GM18498 (cell line): ENCODE measurements around the gene TMEM63B.
"Not testable (repeated sequence)": the region's sequence is repeated elsewhere in the genome, so short reads cannot be mapped to it uniquely, and the experiment has no call there.

ENCODE experiments used
- ATAC-seq: cut with Tn5 transposase; IDR thresholded peaks from one replicate; pipeline ENCODE4 v1.9.1; 2021; ENCODE audit warnings: mild to moderate bottlenecking, moderate library complexity; ENCODE audit not compliant: unreplicated experiment

TMEM63B gene

DNA sequence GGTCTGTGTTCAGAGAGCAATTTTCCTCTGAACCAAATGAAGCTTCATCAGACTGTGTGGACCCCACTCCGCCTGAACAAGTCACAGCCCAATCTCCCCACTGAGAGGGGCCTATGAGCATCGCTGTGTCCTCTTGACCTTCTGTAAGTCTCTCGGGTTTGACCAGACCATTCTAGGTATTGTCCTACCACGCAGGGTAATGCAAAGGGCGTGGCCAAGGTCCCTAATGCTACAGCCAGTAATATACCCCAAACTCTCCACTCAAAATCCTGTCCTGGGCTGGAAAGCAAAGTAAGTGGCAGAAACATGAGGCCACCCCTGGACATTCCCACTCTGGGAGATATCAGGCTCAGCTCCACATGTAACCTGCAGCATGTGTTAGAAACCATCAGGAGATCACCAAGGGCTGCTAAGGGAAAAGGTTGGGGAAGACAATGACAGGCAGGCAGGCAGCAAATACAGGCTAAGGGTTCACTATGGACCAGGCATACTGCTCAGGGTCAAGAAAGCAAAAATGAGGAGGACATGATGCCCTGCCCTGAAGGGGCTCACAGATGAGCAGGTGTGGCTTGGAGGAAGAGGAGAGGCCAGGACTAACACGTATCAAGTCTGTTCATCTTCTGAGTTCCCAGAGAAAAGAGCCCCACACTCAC, 33.5 kb upstream of the TMEM63B start:
- no peak for ATAC-seq

DNA sequence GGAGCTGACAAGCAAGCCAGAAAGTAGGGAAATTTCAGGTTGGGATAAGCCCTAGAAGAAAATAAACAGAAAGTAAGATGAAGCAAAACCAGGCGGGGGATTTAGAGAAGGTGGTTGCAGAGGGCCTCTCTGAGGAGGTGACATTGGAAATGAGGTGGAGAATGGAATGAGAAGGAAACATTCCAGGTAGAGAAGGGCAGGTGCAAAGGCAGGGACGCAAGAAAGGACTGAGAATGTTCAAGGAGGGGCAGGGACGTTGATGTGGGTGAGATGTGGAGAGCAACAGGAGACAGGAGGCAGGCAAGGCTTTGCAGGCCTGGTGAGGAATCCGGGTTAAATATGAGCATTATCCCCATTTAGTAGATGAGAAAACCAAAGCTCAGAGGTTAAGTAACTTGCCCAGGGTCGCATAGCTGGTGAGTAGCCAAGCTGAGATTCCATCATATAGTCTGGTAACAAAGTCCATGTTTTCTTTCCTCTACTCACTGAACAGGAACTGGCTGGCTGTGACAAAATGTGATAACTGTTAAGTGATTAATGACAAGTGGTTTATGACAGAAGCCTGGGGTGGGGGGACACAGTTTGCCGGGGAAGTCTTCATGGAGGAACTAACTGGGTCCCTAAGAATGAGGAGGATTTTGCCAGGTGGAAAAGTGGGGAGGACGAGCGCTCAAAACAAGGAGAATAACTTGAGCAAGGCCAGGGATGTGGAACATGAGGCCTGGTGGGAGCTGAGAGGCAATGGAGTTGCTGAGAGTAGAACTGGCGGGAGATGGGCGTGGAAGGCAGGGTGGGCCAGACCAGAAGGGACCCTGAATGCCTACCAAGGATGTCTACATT, 32.7 kb upstream of the TMEM63B start:
- no peak for ATAC-seq

DNA sequence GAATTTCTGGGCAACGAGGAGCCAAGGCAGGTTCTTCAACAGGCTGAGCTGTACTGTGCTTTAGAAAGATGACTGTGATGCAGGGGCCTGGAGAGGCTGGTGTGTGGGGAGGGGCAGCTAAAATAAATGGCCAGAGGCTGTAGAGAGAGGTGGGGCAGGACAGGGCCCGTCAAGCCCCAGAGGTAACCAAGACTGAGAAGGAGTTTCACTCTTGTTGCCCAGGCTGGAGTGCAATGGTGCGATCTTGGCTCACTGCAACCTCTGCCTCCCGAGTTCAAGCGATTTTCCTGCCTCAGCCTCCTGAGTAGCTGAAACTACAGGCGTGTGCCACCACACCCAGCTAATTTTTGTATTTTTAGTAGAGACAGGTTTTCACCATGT, 32.1 kb upstream of the TMEM63B start:
- ATAC-seq, result not testable (repeated sequence)

DNA sequence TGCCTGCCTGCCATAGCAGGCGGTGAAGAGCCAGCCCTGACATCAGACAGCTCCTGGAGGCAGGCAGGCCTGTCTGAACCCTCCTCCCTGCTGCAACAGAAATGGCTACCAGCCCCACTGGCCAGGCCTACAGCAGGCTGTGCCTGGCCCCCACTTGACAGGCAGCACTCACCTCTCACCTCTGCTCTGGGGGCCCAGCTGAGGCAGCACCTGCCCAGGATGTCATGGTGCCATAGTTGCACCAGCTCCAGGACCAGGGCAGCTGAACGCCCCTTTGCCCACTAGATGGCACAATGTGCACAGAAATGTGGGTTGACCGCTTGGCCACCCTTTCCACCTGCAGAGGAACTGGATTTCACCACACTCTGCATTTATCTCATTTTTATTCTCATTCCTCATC, 30.7 kb upstream of the TMEM63B start:
- ATAC-seq, result peak; percentile 71

DNA sequence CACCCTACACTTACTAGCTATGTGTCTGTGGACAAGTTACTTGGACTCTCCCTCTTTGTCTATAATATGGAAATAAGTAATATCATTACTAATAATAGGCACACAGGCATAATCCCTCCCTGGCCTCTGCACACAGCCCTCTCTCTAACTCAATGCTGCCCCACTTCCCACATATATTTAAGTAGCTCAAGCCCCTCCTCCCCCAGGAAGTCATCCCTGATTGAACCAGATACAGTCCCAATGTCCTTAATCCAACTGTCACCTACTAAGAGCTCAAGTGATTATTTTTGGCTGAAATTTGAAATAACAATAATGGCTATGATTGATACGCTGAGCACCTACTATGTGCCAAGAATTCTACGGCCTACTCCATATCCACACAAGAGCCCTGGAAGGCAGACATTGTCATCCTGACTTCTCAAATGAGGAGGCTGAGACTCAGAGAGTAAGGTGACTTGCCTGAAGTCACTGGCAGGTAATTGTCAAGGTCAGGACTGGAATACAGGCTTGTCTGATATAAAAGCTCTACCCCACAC, 29.5 kb upstream of the TMEM63B start:
- ATAC-seq, result no peak

DNA sequence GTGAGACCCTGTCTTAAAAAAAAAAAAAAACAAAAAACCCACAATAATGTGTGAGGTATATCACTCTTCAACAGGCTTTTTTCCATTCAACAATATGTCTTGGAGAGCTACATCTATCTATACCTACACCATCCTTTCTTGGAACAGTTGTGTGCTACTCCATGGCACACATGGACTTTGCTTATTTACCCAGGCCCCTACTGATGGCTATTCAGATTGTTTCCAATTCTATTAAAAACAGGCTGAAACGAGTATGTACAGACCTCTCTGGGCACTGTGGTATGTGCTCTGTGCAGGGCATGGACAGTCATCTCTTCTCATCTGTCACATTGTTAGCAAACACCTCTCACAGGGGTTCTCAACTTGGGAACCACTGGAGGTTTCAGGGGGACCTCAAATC, 28.2 kb upstream of the TMEM63B start:
- ATAC-seq, result no peak

DNA sequence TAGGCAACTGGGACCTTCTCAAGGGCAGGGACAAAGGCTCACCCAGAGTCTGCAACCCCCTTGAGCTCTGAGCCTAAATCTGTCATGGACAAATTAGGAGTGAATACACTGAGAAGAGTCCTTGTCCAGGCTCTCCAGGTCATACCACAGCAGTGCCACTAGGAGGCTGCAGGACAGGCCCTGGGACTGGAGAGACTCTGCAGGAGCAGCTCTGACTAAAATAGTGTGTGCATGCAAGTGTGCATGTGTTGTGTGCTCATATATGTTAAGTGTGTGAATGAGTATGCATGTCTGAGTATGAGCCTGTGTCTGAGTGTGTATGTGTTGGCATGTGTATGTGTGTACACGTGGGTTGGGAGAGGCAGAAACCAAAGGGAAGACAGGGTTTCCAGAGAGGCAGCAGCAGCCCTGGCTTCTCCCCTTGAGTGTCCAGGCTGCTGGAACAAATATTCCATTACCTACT, 27.2 kb upstream of the TMEM63B start:
- ATAC-seq, result no peak

DNA sequence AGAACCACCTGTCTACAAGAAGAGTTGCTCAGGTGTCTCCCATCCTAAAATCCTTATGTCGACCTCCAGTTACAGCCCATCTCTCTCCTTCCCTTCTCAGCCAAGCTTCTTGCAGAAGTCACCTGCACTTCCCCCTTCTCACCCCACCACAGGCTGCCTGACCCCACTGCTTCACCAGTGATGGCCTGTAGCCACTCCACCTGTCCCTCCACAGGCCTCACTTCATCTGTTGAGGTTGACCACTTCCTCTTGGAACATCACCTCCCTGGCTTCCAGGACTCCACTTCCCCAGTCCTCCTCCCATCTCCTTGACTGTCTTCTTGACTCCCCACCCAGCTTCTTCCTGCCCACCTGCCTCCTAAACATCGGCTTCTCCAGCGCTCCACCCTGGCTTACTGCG, 25.5 kb upstream of the TMEM63B start:
- no peak for ATAC-seq

DNA sequence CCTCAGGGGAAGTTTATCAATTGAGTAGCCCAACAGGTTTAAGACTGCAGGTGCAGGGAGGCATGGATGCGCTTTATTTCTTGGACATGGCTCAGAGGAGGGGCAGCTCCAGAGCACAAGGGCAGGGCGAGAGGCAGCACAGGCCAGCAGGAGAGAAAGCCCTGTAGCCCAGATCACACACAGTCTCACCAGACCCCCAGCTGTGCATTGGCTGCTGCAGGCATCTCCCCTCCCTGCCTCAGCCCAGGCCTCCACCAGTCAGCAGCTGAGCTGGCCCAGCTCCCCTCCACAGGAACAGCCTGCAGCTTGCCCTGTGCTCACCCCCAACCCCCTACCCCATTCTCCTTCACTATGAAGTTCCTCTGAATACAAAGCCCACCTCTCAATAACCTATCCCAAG, 24.8 kb upstream of the TMEM63B start:
- no peak for ATAC-seq

DNA sequence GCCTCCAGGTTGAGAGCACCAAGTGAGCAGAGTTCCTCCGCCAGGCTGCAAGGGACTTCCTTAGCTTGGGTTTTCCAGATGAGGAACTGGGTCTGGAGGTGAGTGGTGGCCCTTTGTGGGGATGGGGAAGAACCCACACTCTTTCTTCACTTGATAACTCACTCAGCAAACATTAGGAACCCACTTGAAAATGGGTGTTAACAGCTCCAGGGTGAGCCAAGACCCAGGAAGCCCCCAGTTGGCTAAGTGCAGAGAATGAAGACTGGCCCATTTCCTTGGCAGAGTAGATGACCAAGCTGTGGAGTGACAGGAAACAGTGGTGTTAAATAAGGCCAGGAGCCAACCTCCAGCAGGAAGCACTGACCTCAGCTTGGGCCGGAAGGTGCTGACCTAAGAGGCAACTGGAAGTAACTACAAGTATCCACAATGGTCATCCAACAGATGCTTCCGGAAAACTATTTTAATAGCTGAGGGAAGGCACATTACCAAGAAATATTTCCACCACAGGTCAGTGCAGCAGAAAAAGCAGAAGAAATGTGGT, 22.8 kb upstream of the TMEM63B start:
- ATAC-seq, result no peak

DNA sequence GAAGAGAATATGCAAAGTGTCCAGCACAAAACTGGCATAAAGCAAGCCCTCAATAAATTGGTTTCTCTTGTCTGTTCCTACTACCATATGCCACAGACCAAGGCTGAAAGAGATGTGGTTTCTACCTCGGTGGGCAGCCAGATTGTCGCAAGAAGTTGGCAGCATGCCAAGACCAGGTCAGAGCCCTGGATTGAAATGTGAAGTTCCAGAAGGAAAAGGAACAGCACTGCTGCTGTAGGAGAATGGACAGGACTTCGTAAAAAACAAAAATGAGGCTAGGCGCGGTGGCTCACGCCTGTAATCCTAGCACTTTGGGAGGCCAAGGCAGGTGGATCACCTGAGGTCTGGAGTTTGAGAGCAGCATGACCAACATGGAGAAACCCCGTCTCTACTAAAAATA, 22.2 kb upstream of the TMEM63B start:
- no peak for ATAC-seq

DNA sequence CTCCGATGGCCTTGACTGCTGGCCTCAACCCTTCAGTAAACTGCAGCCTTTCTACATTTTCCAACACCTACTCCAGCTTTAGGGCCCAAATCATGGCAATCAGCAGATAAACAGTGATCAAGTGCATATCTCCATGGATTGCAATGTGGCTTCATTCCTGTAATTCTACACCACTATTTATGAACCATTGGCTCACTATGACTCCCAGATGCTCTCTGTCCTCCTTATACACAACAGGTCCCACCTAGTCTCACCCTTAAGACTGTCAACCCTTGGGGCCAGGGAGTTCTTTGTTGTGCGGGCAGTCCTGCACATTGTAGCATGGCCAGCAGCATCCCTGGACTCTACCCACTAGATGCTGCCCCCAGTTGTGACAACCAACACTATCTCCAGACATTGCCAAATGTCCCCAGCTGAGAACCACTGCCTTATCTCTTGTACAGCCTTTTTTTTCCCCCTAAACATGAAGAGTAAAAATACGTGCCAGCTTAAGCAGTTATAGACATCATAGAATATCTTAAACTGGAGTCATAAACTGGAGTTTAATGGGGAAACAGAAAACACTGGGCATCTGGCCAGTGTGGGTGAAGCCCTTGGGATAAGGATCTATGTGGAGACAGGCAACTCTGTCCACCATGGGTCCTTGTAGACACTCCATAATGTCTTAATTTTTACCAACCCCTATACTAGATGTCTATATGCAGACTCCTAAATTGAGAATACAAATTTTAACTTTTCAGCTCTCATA, 21.2 kb upstream of the TMEM63B start:
- no peak for ATAC-seq

DNA sequence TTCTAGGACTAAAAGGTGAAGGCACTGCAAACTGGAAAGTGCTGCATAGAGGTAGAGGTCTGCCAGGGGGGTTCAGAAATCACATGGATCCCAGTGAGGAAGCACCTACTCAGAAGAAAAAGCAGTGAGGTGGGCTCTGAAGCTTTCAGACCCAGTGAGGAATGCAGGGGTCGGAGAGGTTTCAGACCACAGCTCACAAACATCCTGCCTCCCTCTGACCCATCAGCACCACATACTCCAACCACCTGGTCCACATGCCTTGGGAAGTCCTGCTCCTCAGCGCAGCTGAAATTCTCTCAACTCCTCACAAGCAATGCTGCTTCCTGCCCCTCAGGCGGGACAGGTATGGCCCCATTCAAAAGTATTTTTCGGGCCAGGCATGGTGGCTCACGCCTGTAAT, 20.3 kb upstream of the TMEM63B start:
- no peak for ATAC-seq

DNA sequence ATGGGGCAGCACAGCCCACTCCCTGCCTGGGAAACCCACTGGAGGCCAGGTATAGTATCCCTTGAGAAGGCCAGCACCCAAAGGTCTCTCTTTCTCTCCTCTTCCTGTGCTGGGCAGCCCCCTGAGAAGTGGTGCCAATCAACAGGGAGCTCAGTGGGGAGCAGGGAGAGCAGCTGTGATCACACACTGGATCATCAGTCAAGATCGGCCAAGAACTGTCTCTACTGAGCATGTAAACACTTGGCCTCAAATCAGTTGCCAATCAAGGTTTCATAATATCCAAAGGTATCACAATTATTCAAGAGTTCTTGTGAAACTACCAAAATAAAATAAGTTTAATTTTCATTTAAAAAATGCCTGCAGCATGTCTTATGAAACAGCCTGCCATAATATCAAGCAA, 18.9 kb upstream of the TMEM63B start:
- no peak for ATAC-seq

DNA sequence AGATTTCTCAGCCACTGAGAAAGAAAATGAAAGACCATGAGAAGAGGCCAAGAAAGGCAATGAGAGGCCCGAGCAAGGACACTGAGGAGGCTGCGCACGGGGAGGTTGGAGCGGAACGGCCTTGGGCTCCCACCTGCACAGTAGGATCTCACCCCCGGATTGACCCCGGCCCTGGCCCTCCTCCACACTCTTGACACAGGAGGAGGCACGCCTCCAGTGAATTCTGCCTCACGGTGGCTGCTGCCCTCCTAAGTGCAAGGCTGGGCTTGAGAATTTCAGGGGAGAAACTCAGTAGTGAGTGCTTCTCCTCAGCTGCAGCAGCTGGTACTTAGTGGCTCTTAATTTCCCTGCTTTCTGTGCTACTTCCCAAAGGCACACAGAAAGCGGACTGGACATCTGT, 18.1 kb upstream of the TMEM63B start:
- ATAC-seq, result no peak

DNA sequence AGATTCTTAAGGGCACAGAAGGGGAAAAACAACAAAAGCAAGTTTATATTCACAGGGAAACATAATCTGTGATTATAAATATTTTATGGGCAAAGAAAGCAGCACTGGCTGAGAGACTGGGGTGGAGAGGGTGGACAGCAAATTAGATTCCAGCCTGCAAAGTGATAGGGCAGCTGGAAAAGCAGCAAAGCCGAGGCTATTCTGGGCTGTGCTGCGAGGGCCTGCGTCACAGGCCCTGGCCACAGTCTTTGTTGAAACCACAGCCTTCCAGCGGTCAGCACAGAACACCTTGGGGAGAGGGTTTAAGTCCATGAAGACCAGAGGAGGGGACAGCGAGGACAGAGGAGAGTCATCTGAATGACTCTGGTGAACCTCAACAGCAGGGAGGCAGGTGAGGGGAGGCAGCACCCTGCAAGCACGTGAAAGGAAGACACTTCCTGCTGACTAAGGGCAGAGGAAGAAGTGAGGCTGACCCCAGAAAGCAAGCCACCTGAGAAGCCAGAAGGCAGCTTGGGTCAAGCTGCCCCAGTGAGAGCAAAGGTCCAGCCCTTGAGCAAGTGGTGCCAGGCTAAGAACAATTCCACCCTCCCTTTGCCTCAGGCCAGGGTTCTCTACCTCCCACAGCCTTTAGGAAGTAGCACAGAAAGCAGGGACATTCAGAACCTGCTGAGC, 17.2 kb upstream of the TMEM63B start:
- ATAC-seq, result no peak

DNA sequence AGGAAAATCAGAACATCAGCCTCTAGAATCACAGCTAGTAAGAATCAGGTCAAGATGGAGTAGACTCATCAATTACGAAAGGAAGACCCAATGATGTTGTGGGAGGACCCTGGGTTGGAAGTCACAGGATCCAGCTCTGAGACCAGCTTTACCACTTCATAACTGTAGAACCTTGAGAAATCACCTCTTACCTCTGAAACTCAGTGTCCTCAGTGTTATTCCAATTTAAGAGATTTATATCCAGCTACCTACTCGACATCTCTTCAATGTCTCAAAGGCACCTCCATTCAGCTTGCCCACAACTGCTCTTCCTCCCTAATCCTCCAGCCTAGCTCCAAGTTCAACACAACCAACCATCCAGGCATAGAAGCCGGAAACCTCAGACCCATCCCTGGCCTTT, 16.4 kb upstream of the TMEM63B start:
- no peak for ATAC-seq

DNA sequence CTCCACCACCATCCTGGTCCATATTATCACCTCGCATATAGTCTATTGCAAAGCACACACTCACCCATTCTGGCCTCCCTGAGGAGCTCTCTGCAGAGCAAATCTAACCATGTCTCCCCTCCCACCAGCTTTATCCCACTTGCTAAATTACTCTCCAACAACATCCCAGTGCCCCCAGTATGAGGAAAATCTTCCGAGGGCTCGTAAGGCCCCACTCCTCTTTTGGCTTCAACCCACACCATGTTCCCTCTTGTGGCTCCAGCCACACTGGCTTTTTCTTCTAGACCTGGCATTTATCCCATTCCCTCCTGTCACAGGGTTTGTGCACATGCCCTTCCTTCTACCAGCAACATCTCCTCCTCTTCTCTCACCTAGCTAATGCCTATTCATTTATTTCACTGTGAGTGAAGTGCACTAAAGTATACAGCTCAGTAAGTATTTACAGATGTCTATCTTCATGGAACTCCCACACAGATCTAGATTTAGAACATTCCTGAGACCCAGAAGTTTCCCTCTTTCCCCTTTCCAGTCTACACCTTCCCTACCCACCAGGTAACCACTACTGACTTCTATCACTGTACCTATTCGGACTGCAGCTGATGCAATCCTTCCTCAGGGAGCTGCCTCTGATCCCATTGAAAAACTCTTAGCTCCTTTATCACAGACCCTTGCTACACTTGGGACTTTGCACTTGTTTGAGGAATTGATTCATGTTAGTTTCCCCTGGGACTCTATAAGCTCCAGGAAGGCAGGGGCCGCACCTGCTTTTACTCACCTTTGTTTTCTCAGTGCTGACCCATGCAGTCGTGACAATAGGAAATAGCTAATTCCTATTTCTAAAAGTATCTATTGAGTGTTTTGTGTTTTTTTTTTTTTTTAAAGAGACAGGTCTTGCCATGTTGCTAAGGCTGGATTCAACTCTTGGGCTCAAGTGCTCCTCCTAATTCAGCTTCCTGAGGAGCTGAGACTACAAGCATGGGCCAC, 15.6 kb upstream of the TMEM63B start:
- ATAC-seq, result no peak

DNA sequence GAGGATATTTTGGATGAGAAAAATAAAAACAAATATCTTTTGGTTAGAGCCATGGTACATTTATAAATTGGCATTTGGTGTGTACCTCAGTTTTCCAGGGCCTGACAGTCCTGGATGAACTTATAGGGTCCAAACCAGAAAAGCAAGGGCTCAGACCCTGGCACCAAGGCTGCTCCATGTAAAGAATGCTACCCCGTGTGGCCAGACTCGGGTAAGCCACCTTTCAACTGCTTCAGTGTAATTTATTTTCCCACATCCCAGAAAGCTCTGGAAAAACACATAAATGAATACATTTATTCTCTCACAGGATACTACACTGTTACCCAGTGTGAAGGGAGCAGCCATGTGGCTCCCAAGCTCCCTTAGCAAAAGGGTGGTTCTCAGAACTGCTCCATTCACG, 13.9 kb upstream of the TMEM63B start:
- ATAC-seq, result no peak

DNA sequence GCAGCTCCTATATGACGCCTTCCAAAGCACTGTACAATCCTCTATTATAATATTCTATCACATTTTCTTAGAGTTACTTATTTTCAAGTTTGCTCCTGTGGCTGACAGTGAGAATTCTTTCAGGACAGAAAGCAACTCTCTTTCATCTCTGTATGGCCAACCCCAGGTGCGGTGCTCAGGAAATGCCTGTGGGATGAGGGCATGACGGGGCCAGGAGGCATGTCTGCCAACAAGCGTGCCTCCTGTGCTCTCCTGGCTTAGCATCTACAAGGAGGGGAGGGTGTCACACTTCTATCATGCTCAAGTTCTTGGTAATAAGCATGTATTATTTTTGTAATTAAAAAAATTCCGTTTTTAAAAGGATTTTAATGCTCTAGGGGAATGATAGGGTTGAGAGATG, 11.5 kb upstream of the TMEM63B start:
- no peak for ATAC-seq
